Measurements from ENCODE around the gene GKN1.

DNA sequence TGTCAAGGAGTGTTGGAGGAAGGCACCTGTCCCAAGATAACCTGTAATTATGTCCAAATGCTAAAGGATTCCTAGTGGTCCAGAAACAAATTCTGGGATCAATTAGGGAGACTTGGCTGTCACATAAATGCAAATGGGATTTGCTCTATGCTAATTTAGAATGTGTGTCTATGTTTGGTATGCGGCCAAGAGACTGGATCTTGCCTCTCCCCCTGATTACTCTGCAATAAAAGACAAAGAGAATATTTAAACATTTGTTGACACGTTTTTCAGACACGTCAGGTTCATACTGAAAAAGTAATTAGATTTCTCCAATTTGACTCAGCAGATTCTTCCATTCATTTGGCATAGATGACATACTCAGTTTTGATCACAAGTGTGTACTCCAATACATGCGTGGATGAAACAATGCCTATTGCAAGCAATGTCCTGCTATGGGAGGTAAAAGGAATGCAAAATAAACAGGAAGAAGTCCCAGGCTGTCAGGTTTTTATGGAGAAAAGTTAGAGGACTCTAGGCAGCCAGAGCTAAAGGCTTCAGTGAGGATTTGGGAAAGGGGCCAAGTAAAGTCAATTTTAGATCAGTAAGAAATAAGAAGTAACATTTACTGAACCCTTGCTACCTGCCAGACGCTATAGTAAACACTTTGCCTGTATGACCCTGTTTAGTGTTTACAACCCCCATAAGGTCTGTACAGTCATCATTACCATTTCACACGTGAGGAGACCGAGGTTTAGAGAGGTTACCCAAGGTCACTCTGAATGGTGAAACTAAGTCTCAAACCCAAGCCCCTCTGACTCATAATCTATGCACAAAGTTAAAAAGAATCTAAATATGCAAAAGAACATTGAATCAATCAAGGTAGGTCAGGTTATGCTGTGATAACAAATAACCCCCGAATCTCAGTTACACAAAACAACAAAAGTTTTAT lies 46.3 kb downstream of the GKN1 start:
- TF ChIP-seq POLR2A (IDR thresholded peaks at IDR 0.05) = no peak
- TF ChIP-seq, protein P1, sequence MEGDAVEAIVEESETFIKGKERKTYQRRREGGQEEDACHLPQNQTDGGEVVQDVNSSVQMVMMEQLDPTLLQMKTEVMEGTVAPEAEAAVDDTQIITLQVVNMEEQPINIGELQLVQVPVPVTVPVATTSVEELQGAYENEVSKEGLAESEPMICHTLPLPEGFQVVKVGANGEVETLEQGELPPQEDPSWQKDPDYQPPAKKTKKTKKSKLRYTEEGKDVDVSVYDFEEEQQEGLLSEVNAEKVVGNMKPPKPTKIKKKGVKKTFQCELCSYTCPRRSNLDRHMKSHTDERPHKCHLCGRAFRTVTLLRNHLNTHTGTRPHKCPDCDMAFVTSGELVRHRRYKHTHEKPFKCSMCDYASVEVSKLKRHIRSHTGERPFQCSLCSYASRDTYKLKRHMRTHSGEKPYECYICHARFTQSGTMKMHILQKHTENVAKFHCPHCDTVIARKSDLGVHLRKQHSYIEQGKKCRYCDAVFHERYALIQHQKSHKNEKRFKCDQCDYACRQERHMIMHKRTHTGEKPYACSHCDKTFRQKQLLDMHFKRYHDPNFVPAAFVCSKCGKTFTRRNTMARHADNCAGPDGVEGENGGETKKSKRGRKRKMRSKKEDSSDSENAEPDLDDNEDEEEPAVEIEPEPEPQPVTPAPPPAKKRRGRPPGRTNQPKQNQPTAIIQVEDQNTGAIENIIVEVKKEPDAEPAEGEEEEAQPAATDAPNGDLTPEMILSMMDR (IDR thresholded peaks at IDR 0.05) = no peak

Data from body of pancreas (tissue), 4 donors.